Activated T-helper 2 cell treated with anti-CD3 and anti-CD28 coated beads, Interferon-gamma antibody, Interleukin-2, Interleukin-4, amounts not matched to agents 10 μg/mL and 5 μg/mL and 100 μg/mL, durations not matched to agents 14 hours and 24 hours and 36 hours (primary cell): ENCODE results near the gene PRR5L. TPM values are rescaled to one million over a fixed set of nuclear protein-coding genes. Genes with fewer than 3 reads are reported as not detected.
"Not testable (repeated sequence)": the region's sequence is repeated elsewhere in the genome, so short reads cannot be mapped to it uniquely, and the experiment has no call there.

Source experiments
- DNase-seq: peaks from one replicate; pipeline ENCODE4 v3.0.0; 2021; ENCODE audit warnings: low spot score
- H3K27ac Mint-ChIP-seq: one replicate; pipeline ENCODE4 v1.8.0; 2021; ENCODE audit warnings: mixed read lengths
- H3K27me3 Mint-ChIP-seq: one replicate; pipeline ENCODE4 v1.8.0; 2021; ENCODE audit warnings: low read depth, mixed read lengths
- H3K36me3 Mint-ChIP-seq: one replicate; pipeline ENCODE4 v1.8.0; 2021; ENCODE audit warnings: low read depth, mixed read lengths
- H3K4me1 Mint-ChIP-seq: one replicate; pipeline ENCODE4 v1.8.0; 2021; ENCODE audit warnings: low read depth, mixed read lengths
- H3K4me3 Mint-ChIP-seq: one replicate; pipeline ENCODE4 v1.8.0; 2021; ENCODE audit warnings: low read depth, mild to moderate bottlenecking, moderate library complexity, mixed read lengths
- H3K9me3 Mint-ChIP-seq: one replicate; pipeline ENCODE4 v1.8.0; 2021; ENCODE audit warnings: mixed read lengths
- intact Hi-C: fragments of 100-400 bp; cut with micrococcal nuclease; formaldehyde crosslinking; loops from one replicate; pipeline ENCODE4 v1.15.1; 2023
- total RNA-seq: library from RNA; stranded (reverse); gene quantifications from 2 replicates; pipeline ENCODE4 v1.2.3, GENCODE V29; 2022

The PRR5L gene
- total RNA-seq, 1 donor from 2014 or later: 23.4 TPM

DNA sequence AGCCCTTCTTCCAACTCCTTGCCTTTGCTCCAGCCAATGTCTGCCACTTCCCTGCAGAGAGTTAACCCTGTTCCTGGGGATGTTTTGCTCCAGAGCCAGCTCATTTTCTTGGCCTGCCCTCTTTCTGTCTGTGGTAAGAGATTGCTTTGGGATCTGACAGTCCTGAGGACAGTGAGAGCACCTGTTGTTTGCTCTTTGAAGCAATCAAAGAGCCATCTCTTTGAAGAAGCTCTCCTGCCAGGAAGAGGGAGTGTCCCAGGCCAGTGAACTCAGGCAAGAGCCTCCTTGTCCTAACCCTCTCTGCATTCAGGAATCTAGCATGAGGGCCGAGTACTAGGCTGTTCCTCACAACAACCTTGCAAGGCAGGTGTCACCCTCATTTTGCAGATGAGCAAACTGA lies 171.8 kb downstream of the PRR5L start:
- H3K36me3 Mint-ChIP-seq: no peaks in the 10 kb centered on the region
- intact Hi-C loops: no loop called here
- no peaks in the 10 kb centered on the region for H3K9me3 Mint-ChIP-seq
- H3K27ac Mint-ChIP-seq: no peak overlapping the region
- H3K4me1 Mint-ChIP-seq: peaks cover 2% of the 10 kb centered on the region
- no peak overlapping the region for H3K4me3 Mint-ChIP-seq
- H3K27me3 Mint-ChIP-seq: peaks cover 11% of the 10 kb centered on the region
- DNase-seq: no peak

DNA sequence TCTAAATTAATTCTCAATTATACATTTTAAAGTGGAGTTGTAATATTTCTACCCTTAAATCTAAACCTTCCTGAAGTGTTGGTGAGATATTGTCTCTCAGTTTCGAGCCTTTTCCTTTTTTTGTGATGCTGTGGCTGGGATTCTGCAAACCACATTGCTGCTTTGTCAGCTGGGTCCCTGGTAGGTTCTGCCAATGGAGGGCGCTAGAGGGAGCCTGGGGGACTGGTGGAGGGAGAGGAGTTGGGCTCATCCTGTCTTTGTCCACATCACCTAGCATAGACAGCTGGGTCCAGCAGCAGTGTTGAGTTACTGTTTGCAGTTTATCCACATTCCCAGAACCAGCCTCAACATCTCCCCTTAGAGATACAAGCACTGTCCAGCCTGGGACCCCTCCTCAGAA lies 173.0 kb downstream of the PRR5L start:
- intact Hi-C loops: no loop called here
- Mint-ChIP-seq H3K9me3 (no peaks in the 10 kb centered on the region), H3K27ac (no peak overlapping the region), H3K36me3 (no peaks in the 10 kb centered on the region), H3K4me3 (no peak overlapping the region), H3K4me1 (peaks cover 3% of the 10 kb centered on the region), H3K27me3 (peaks cover 15% of the 10 kb centered on the region)
- DNase-seq: no peak

DNA sequence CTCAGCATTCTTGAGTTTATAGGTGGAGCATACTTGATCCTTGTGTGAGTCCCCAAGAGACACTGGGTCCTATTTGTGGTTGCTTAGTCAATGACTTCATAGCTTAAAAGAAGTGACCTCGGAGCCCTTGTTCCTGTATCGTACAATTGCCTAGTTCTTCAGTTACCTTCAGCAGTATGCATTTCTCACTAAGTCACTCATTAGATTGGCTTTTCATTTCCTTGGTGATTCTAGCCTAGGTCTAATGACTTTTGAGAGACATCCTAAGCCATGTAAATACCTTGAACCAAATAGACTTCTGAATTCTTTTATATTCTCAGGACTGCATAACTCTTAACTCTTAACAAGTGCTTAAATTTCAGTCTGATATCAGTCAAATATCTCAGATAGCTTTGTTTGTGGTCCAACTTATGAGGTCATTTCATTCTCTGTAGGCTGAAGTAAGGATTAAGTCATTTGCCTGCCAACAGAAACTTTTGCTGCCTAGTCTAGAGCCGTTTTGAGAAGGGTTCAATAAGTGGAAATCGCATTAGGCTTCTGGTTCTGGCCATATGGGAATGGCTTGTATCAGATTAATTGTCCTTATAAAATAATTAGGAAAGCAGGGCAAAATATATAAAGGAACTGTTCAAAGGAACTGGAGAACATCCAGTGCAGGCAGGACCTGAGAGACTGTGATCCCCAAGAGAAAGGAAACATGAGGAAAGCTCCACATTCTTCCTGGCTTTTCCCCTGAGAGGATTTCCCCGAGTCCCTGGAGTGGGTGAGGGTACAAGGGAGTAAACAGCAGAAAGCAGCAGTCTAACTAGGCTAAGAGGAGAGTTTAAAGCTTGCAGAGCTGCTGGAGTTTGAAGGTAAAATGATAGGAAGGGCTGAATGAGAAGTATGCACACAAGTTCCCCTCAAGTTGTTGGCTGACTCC lies 174.1 kb downstream of the PRR5L start:
- DNase-seq: no peak
- H3K27me3 Mint-ChIP-seq: peaks cover 14% of the 10 kb centered on the region
- H3K27ac Mint-ChIP-seq: no peak overlapping the region
- intact Hi-C loops: no loop called here
- no peaks in the 10 kb centered on the region for H3K9me3 Mint-ChIP-seq
- no peaks in the 10 kb centered on the region for H3K36me3 Mint-ChIP-seq
- peaks cover 3% of the 10 kb centered on the region for H3K4me1 Mint-ChIP-seq
- no peak overlapping the region for H3K4me3 Mint-ChIP-seq

DNA sequence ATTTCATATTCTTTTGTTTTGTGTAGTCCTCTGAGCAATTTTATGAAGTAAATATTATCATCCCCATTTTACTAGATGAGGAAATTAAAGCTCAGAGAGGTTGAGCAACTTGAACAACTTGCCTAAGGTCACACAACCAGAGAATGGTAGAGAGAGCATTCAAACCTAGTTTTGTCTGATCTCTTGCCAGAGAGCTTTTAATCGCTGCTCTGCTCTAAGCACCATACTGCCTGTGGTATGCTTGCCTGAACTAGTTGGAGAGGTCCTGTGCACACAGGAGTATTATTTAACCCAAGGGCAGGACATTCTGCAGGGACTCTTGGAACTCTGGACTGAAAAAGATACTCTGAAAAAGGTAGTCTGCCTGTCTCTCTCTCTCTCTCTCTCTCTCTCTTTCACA lies 175.5 kb downstream of the PRR5L start:
- Mint-ChIP-seq H3K4me3 (no peak overlapping the region), H3K9me3 (no peaks in the 10 kb centered on the region), H3K4me1 (peaks cover 3% of the 10 kb centered on the region), H3K27ac (no peak overlapping the region), H3K36me3 (no peaks in the 10 kb centered on the region), H3K27me3 (peaks cover 16% of the 10 kb centered on the region)
- intact Hi-C loops: no loop called here
- DNase-seq: no peak

DNA sequence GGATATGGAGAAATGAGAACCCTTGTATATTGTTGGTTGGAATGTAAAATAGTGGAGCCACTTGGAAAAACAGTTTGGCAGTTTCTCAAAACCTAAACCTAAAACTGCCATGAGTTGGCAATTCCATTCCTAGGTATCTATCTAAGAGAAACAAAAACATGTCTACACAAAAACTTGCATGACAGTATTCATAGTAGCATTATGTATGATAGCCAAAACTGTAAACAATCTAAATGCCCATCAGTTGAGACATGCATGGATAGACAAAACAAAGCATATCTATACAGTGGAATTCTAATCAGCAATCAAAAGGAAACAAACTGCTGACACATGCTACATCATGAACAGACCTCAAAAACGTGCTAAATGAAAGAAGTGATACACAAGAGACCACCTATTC lies 179.1 kb downstream of the PRR5L start:
- no peaks in the 10 kb centered on the region for H3K9me3 Mint-ChIP-seq
- DNase-seq: no peak
- H3K27ac Mint-ChIP-seq: no peak overlapping the region
- H3K27me3 Mint-ChIP-seq: peaks cover 14% of the 10 kb centered on the region
- H3K36me3 Mint-ChIP-seq: no peaks in the 10 kb centered on the region
- H3K4me1 Mint-ChIP-seq: peaks cover 10% of the 10 kb centered on the region
- intact Hi-C loops: no loop called here
- H3K4me3 Mint-ChIP-seq: no peak overlapping the region

DNA sequence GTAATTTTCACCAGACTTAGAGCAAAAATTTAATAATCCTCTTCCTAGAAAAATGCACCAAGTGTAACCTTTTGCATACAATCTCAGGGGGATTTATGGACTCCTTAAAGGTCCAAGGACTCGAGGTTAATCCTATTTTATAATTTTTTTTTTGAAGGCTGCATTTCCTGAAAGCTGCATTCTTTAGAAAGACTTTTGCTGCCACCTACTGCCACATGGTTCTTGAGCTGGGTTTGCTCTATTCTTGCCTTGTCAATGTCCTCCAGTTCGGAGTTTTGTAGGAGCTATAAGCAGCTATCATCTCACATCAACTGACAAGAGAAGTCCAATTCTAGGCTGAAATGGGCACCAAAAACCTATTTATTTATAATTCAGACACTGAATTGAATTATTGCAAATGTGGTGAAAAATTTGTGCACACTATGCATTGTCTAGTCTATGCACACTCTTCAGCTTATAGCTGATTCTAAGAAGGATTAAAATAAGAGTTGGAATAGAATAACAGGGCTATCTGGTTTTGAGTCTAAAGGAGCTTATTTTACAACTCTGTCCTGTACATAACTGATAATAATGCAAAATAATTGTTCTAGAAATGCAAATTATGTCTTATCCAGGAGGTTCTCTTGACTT lies 182.7 kb downstream of the PRR5L start:
- intact Hi-C loops: loop anchor here (1.0 to 2.0 kb wide), 4 partner anchors 58 to 187 kb away; no protein-coding TSS in a partner anchor
- Mint-ChIP-seq H3K4me1 (peaks cover 9% of the 10 kb centered on the region), H3K27me3 (peaks cover 4% of the 10 kb centered on the region), H3K9me3 (no peaks in the 10 kb centered on the region), H3K27ac (no peak overlapping the region), H3K4me3 (no peak overlapping the region), H3K36me3 (peaks cover 6% of the 10 kb centered on the region)
- no peak for DNase-seq

DNA sequence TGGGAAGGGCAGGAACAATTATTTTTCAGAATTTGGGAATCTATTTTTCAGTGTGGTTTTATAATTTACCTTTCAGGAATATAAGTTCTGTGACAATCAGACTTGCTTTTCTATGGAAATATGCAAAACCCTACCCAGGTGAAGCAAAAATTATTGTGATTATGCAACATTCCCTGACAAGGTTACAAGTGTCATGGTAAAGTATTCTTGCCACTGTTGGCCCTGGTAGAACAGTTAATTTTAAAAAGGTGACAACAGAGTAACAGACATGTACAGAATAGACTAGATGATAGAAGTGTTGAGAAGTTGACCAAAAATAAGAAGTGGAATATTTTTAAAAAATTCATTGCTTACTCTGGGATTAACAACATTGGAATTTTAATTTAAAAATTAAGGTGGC lies 184.7 kb downstream of the PRR5L start:
- peaks cover 2% of the 10 kb centered on the region for H3K27me3 Mint-ChIP-seq
- peaks cover 9% of the 10 kb centered on the region for H3K4me1 Mint-ChIP-seq
- peaks cover 19% of the 10 kb centered on the region for H3K36me3 Mint-ChIP-seq
- H3K4me3 Mint-ChIP-seq: no peak overlapping the region
- H3K9me3 Mint-ChIP-seq: no peaks in the 10 kb centered on the region
- intact Hi-C loops: no loop called here
- no peak for DNase-seq
- no peak overlapping the region for H3K27ac Mint-ChIP-seq

DNA sequence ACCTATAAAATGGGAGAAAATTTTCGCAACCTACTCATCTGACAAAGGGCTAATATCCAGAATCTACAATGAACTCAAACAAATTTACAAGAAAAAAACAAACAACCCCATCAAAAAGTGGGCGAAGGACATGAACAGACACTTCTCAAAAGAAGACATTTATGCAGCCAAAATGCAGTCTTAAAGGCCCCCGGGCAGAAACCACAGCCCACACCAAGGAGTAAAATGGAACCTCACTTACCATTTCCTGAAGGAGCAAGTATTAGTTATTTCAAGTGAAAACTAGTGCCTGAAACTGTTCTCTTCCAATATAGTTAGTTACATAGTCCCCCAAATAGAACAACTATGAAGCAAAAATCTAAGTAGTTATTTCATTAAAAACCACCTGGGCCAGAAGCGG lies 187.0 kb downstream of the PRR5L start:
- intact Hi-C loops, H3K27me3 Mint-ChIP-seq, H3K4me3 Mint-ChIP-seq, H3K9me3 Mint-ChIP-seq, DNase-seq, H3K27ac Mint-ChIP-seq, H3K4me1 Mint-ChIP-seq: not testable (repeated sequence)
- H3K36me3 Mint-ChIP-seq: peaks cover 35% of the 10 kb centered on the region

DNA sequence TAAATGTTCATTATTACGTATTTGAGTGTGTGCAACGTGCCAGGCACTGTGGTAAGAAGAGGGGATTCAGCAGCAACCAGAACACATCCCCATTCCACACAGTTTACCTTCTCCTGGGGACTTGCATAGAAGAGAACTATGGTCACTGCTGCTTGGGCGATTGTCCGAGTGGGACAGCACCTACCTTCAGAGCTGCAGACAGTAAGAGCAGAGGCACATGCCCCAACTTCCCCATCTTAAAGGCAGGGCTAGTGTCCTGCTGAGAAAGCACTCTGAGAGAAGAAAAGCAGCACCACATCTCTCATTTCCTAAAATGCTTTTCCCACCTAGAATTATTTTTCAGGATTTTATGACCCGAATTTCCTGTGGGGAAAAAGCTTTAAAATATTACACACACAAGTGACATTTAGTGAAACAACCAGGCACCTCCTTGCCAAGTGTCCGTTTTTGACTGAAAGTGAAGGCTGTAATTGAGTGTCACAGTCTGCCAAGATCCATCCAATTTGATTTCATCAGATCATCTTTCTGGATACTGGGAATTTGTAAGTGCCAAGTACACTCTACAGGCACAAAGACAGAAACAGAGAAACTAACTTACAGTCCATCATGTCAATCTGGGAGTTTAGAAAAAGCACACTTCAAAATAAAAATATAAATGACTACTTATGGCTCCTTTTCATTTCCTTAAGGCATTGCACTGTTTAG lies 189.4 kb downstream of the PRR5L start:
- Mint-ChIP-seq H3K27me3 (no peaks in the 10 kb centered on the region), H3K36me3 (peaks cover 55% of the 10 kb centered on the region), H3K4me1 (peaks cover 11% of the 10 kb centered on the region), H3K9me3 (no peaks in the 10 kb centered on the region), H3K4me3 (no peak overlapping the region), H3K27ac (no peak overlapping the region)
- intact Hi-C loops: no loop called here
- no peak for DNase-seq

DNA sequence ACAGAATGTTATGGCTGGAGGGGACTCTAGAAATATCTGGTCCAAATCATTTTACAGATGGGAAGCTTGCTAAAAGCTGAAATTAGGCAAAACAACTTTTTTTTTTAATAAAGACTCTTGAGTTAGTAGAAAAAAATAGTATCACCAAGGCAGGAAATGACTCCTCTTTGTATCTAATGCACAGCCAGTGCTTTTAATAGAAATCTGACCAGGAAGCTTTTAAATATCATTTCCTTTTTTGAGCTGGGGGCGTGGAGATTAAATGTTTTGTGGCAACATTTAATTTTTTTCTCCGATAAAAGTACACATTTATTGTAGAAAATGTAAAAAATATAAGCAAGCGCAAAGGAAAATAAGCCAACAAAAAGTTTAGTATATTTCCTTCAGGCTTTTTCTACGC lies 191.5 kb downstream of the PRR5L start:
- DNase-seq: no peak
- intact Hi-C loops: no loop called here
- Mint-ChIP-seq H3K4me1 (peaks cover 19% of the 10 kb centered on the region), H3K9me3 (no peaks in the 10 kb centered on the region), H3K4me3 (no peak overlapping the region), H3K27ac (no peak overlapping the region), H3K36me3 (peaks cover 71% of the 10 kb centered on the region), H3K27me3 (no peaks in the 10 kb centered on the region)

DNA sequence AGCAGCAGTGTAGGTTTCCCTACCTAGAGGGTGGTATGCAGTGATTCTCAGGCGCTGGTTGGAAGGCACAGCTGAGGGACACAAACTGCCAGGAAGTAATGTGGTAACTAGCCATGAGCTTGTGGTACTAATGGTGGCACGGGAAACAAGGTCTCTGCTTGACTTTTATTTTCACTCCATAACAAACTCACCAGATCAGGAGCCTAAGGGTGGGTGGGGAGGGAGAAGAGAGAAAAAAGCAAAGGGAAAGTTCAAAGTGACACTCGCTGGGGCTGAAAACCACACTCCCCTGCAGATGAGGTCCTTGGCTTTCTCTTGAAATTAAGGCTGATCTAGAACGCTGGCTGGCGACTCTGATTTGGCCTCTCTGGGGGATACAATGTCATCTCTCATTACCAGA lies 192.0 kb downstream of the PRR5L start:
- peaks cover 74% of the 10 kb centered on the region for H3K36me3 Mint-ChIP-seq
- H3K27me3 Mint-ChIP-seq: no peaks in the 10 kb centered on the region
- intact Hi-C loops: no loop called here
- H3K4me3 Mint-ChIP-seq: no peak overlapping the region
- peaks cover 19% of the 10 kb centered on the region for H3K4me1 Mint-ChIP-seq
- H3K27ac Mint-ChIP-seq: no peak overlapping the region
- H3K9me3 Mint-ChIP-seq: no peaks in the 10 kb centered on the region
- DNase-seq: no peak

DNA sequence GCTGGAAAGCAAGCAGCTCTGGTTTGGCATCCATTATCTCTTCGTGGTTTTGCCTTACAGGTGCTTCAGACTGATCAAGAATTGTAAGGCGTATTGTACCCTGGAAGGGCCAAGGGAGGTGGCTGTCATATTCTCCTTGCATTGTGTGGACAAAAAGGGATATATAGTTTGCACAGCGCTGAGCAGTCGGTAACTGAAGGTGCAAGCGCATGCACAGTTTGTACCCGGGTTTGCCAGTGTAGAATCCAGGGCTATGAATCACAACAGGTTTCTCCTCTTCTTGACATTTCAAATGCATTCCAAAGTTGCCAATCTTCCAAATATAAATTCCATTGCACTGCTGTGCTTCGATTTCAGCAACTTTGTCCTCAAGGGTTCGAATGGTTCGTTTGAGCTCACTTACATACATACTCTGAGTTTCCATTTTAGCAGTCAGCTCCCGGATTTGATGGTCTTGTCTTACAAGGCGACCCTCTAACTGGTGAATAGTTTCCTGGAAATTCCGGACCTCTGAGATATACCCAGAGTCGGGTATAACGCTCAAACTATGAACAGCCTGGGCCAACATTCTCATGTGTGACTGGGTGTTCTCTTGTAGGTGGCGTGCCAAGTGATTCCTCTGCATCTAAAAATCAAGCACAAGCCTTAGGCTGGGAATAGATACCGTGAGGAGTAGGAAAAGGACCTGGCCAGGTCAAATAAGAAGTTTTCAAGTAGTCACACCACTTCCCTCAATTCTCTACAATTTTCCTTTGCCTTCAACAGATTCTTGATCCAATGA lies 194.1 kb downstream of the PRR5L start:
- H3K4me3 Mint-ChIP-seq: no peak overlapping the region
- H3K4me1 Mint-ChIP-seq: peaks cover 17% of the 10 kb centered on the region
- H3K27ac Mint-ChIP-seq: no peak overlapping the region
- H3K36me3 Mint-ChIP-seq: peaks cover 65% of the 10 kb centered on the region
- intact Hi-C loops: no loop called here
- H3K27me3 Mint-ChIP-seq: no peaks in the 10 kb centered on the region
- H3K9me3 Mint-ChIP-seq: no peaks in the 10 kb centered on the region
- DNase-seq: no peak
